MM.1S (cell line): ENCODE measurements around the gene STK31.

ENCODE experiments used
- DNase-seq: peaks from one replicate; pipeline ENCODE4 v3.0.0-alpha.2; 2015
- H2AFZ ChIP-seq: fragments of 300-600 bp; sonication (generic); 2 replicates; pipeline ENCODE4 v1.6.0; 2016; ENCODE audit warnings: antibody characterized with exemption, low read length
- H3F3A ChIP-seq: fragments of 300-600 bp; sonication (generic); 2 replicates; pipeline ENCODE4 v1.6.1; 2016; ENCODE audit warnings: mild to moderate bottlenecking, antibody characterized with exemption, low read length, moderate library complexity, mixed read lengths; ENCODE audit not compliant: insufficient read depth
- H3K27ac ChIP-seq: fragments of 300-600 bp; sonication (generic); 2 replicates; pipeline ENCODE4 v1.5.1; 2016; ENCODE audit warnings: mild to moderate bottlenecking, low read length
- H3K27me3 ChIP-seq: fragments of 300-600 bp; sonication (generic); replicated peaks from 2 replicates; pipeline ENCODE4 v1.6.0; 2016; ENCODE audit warnings: low read length; ENCODE audit not compliant: insufficient read depth
- H3K36me3 ChIP-seq: fragments of 300-600 bp; sonication (generic); replicated peaks from 2 replicates; pipeline ENCODE4 v1.6.1; 2016; ENCODE audit warnings: mild to moderate bottlenecking, low read length, mixed read lengths; ENCODE audit not compliant: insufficient read depth
- H3K4me1 ChIP-seq: fragments of 300-600 bp; sonication (generic); 2 replicates; pipeline ENCODE4 v1.6.1; 2016; ENCODE audit warnings: low read length, mixed read lengths
- H3K4me2 ChIP-seq: fragments of 300-600 bp; sonication (generic); 2 replicates; pipeline ENCODE4 v1.6.0; 2016; ENCODE audit warnings: low read depth, low read length
- H3K4me3 ChIP-seq: fragments of 300-600 bp; sonication (generic); 2 replicates; pipeline ENCODE4 v1.5.1; 2016; ENCODE audit warnings: low read length, mixed read lengths
- H3K79me2 ChIP-seq: fragments of 300-600 bp; sonication (generic); 2 replicates; pipeline ENCODE4 v1.6.1; 2016; ENCODE audit warnings: mixed run types, low read length, mixed read lengths
- H3K9ac ChIP-seq: fragments of 300-600 bp; sonication (generic); 2 replicates; pipeline ENCODE4 v1.6.1; 2016; ENCODE audit warnings: low read length, mixed read lengths
- H3K9me2 ChIP-seq: fragments of 300-600 bp; sonication (generic); replicated peaks from 2 replicates; pipeline ENCODE4 v1.6.1; 2016; ENCODE audit warnings: mild to moderate bottlenecking, low read length, mixed read lengths; ENCODE audit not compliant: insufficient read depth
- H3K9me3 ChIP-seq: fragments of 300-600 bp; sonication (generic); replicated peaks from 2 replicates; pipeline ENCODE4 v1.6.1; 2016; ENCODE audit warnings: mild to moderate bottlenecking, low read length, mixed read lengths; ENCODE audit not compliant: insufficient read depth
- H4K20me1 ChIP-seq: fragments of 300-600 bp; sonication (generic); 2 replicates; pipeline ENCODE4 v1.6.1; 2016; ENCODE audit warnings: mild to moderate bottlenecking, low read length, moderate library complexity, mixed read lengths; ENCODE audit not compliant: insufficient read depth
- CTCF ChIP-seq: fragments of 300-600 bp; sonication (generic); IDR thresholded peaks from 2 replicates; pipeline ENCODE4 v1.5.1; 2016; ENCODE audit warnings: antibody characterized with exemption, low read length, mixed read lengths
- EZH2 ChIP-seq: fragments of 300-600 bp; sonication (generic); optimal IDR thresholded peaks from 2 replicates; pipeline ENCODE3; 2017; ENCODE audit warnings: low read depth, mild to moderate bottlenecking, antibody characterized with exemption, low read length, mixed read lengths
- EZH2phosphoT487 ChIP-seq: fragments of 300-600 bp; sonication (generic); IDR thresholded peaks from 2 replicates; pipeline ENCODE4 v1.6.1; 2018; ENCODE audit warnings: antibody characterized with exemption, low read length

STK31 gene

DNA sequence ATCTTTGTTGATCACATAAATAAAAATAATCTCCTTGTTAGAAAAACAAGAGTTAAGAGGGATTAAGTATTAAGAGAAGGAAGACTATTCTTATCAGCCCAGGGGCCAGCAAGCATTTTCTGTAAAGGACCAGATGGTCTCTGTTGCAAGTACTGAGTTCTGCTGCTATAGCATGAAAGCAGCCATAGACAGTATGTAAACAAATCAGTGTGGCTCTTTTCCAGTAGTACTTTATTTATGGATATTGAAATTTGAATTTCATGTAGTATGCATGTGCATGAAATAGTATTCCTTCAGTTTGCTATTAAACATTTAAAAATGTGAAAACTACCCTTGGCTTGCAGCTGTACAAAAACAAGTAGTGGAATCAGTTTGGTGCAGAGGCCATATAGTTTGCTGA is 81.7 kb downstream of the STK31 start:
- Histone ChIP-seq H3K4me3 (no peak overlapping the region), H3K4me2 (no peak overlapping the region), H4K20me1 (no peaks in the 10 kb centered on the region), H3K79me2 (no peaks in the 10 kb centered on the region), H3K36me3 (no peaks in the 10 kb centered on the region), H3K27ac (no peak overlapping the region), H3F3A (no peaks in the 10 kb centered on the region), H2AFZ (no peak overlapping the region), H3K9me2 (no peaks in the 10 kb centered on the region), H3K9ac (no peak overlapping the region), H3K27me3 (no peaks in the 10 kb centered on the region), H3K9me3 (no peaks in the 10 kb centered on the region), H3K4me1 (no peaks in the 10 kb centered on the region)
- no peak for TF ChIP-seq EZH2
- no peak for TF ChIP-seq EZH2phosphoT487
- no peak for TF ChIP-seq CTCF
- DNase-seq, result no peak

- Histone ChIP-seq H2AFZ (no peak overlapping the region), H3K36me3 (no peaks in the 10 kb centered on the region), H3K9ac (no peak overlapping the region), H3K4me2 (no peak overlapping the region), H3K79me2 (no peaks in the 10 kb centered on the region), H3K27me3 (no peaks in the 10 kb centered on the region), H3K27ac (no peak overlapping the region), H4K20me1 (no peaks in the 10 kb centered on the region), H3K4me1 (no peaks in the 10 kb centered on the region), H3K9me3 (no peaks in the 10 kb centered on the region), H3K9me2 (no peaks in the 10 kb centered on the region), H3F3A (no peaks in the 10 kb centered on the region), H3K4me3 (no peak overlapping the region)
- DNase-seq, result no peak
- no peak for TF ChIP-seq CTCF
- TF ChIP-seq EZH2, result no peak
Observed at GRCh38 chr7:23802720-23803397, 92.8 kb downstream of the STK31 start.

- TF ChIP-seq EZH2phosphoT487, result no peak
- TF ChIP-seq CTCF, result no peak
- TF ChIP-seq EZH2, result no peak
- Histone ChIP-seq H3K4me3 (no peak overlapping the region), H3K79me2 (no peaks in the 10 kb centered on the region), H3K9me2 (no peaks in the 10 kb centered on the region), H3K9me3 (no peaks in the 10 kb centered on the region), H3K4me2 (no peak overlapping the region), H3F3A (no peaks in the 10 kb centered on the region), H3K36me3 (no peaks in the 10 kb centered on the region), H3K4me1 (no peaks in the 10 kb centered on the region), H3K27ac (no peak overlapping the region), H4K20me1 (no peaks in the 10 kb centered on the region), H2AFZ (no peak overlapping the region), H3K9ac (no peak overlapping the region), H3K27me3 (no peaks in the 10 kb centered on the region)
- DNase-seq, result no peak
Observed at GRCh38 chr7:23804707-23805106, 94.7 kb downstream of the STK31 start.
